ENCODE measurements around the gene MED15. TPM values are rescaled to one million over a fixed set of nuclear protein-coding genes. Genes with fewer than 3 reads are reported as not detected.
"Not testable (repeated sequence)": the region's sequence is repeated elsewhere in the genome, so short reads cannot be mapped to it uniquely, and the experiment has no call there.

Gene MED15
- total RNA-seq, 1 donor from 2014 or later: 11.4 TPM

GRCh38 chr22:20591660-20592310 lies 84.4 kb downstream of the MED15 start:
- Mint-ChIP-seq H3K27ac (no peak overlapping the region), H3K4me3 (no peak overlapping the region), H3K4me1 (no peaks in the 10 kb centered on the region), H3K27me3 (ENCODE audit: insufficient read depth, low read depth) (peaks cover 4% of the 10 kb centered on the region), H3K36me3 (no peaks in the 10 kb centered on the region), H3K9me3 (no peaks in the 10 kb centered on the region)
- no peak for TF ChIP-seq EZH2phosphoT487 (IDR thresholded peaks at IDR 0.05)
- no peak for TF ChIP-seq CTCF (IDR thresholded peaks at IDR 0.05)
- no peak for TF ChIP-seq EZH2 (IDR thresholded peaks at IDR 0.05)
- Histone ChIP-seq H3K36me3 (no peaks in the 10 kb centered on the region), H3K79me2 (ENCODE audit: low read depth) (no peaks in the 10 kb centered on the region), H2AFZ (replicated peaks) (no peak overlapping the region), H3K4me1 (no peaks in the 10 kb centered on the region), H3K9ac (no peak overlapping the region), H3K4me2 (no peak overlapping the region), H3K27me3 (no peaks in the 10 kb centered on the region), H4K20me1 (ENCODE audit: low read depth) (no peaks in the 10 kb centered on the region), H3F3A (ENCODE audit: low read depth) (no peaks in the 10 kb centered on the region), H3K9me3 (ENCODE audit: low read depth) (no peaks in the 10 kb centered on the region), H3K27ac (no peak overlapping the region), H3K4me3 (no peak overlapping the region)
- peak; percentile 63 for DNase-seq (ENCODE audit: low spot score)

DNA sequence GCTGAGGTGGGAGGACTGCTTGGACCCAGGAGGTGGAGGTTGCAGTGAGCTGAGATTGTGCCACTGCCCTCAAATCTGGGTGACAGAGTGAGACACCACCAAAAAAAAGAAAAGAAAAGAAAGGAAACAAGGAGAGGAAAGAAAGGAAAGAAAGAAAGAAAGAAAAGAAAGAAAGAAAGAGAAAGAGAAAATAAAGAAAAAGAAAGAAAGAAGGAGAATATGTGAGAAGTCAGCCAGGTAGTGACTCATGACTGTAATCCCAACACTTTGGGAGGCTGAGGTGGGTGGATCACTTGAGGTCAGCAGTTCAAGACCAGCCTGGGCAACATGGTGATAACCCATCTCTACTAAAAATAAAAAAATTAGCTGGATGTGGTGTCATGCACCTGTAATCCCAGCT lies 86.6 kb downstream of the MED15 start:
- H3K9me3 ChIP-seq (ENCODE audit: low read depth); H3K9ac ChIP-seq; H3K36me3 ChIP-seq; DNase-seq (ENCODE audit: low spot score); H3K27me3 Mint-ChIP-seq (ENCODE audit: insufficient read depth, low read depth); H3K4me3 ChIP-seq; H3K27me3 ChIP-seq; H3K4me1 Mint-ChIP-seq; H3K79me2 ChIP-seq (ENCODE audit: low read depth); H4K20me1 ChIP-seq (ENCODE audit: low read depth); H3K36me3 Mint-ChIP-seq; H3K4me2 ChIP-seq; H3F3A ChIP-seq (ENCODE audit: low read depth); H3K9me3 Mint-ChIP-seq; H3K27ac ChIP-seq; H3K4me3 Mint-ChIP-seq; H3K4me1 ChIP-seq; H3K27ac Mint-ChIP-seq; H2AFZ ChIP-seq (replicated peaks): not testable (repeated sequence)

DNA sequence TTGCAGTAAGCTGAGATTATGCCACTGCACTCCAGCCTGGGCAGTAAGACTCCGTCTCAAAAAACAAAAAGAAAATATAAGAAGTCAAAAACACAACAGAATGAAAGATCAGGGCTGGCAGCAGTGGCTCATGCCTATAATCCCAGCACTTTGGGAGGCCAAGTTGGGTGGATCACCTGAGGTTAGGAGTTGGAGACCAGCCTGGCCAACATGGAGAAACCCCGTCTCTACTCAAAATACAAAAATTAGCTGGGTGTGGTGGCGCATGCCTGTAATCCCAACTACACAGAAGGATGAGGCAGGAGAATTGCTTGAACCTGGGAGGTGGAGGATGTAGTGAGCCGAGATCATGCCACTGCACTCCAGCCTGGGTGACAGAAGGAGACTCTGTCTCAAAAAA lies 87.1 kb downstream of the MED15 start:
- not testable (repeated sequence) for H3K4me1 Mint-ChIP-seq; H3K27ac Mint-ChIP-seq; H3F3A ChIP-seq (ENCODE audit: low read depth); H3K4me3 ChIP-seq; H3K9ac ChIP-seq; H3K4me2 ChIP-seq; H4K20me1 ChIP-seq (ENCODE audit: low read depth); H3K27me3 ChIP-seq; DNase-seq (ENCODE audit: low spot score); H3K4me3 Mint-ChIP-seq; H3K9me3 ChIP-seq (ENCODE audit: low read depth); H3K36me3 ChIP-seq; H3K79me2 ChIP-seq (ENCODE audit: low read depth); H3K27me3 Mint-ChIP-seq (ENCODE audit: insufficient read depth, low read depth); H2AFZ ChIP-seq (replicated peaks); H3K9me3 Mint-ChIP-seq; H3K27ac ChIP-seq; H3K36me3 Mint-ChIP-seq; H3K4me1 ChIP-seq

DNA sequence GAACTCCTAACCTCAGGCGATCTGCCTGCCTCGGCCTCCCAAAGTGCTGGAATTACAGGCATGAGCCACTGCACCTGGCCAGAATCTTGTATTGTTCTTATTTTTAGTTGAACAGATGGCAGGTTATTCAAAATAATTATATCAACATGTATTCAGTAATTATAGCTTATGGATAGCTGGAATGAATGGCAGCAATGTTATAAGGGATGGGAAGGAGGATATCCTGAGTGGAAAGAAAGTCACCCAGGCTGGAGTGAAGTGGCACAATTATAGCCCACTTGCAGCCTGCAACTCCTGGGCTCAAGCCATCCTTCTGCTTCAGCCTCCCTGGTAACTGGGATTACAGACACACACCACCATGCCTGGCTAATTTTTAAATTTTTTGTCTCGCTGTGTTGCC lies 88.1 kb downstream of the MED15 start:
- Histone ChIP-seq H3K79me2 (ENCODE audit: low read depth) (no peaks in the 10 kb centered on the region), H3K9ac (no peak overlapping the region), H3K36me3 (no peaks in the 10 kb centered on the region), H3K27me3 (no peaks in the 10 kb centered on the region), H2AFZ (replicated peaks) (no peak overlapping the region), H3K9me3 (ENCODE audit: low read depth) (no peaks in the 10 kb centered on the region), H3F3A (ENCODE audit: low read depth) (no peaks in the 10 kb centered on the region), H3K4me1 (no peaks in the 10 kb centered on the region), H3K4me3 (no peak overlapping the region), H3K4me2 (no peak overlapping the region), H3K27ac (no peak overlapping the region), H4K20me1 (ENCODE audit: low read depth) (no peaks in the 10 kb centered on the region)
- H3K27ac Mint-ChIP-seq: no peak overlapping the region
- H3K4me3 Mint-ChIP-seq: no peak overlapping the region
- no peaks in the 10 kb centered on the region for H3K36me3 Mint-ChIP-seq
- TF ChIP-seq CTCF (IDR thresholded peaks at IDR 0.05) (no peak), EZH2phosphoT487 (IDR thresholded peaks at IDR 0.05) (no peak), EZH2 (IDR thresholded peaks at IDR 0.05) (no peak)
- no peaks in the 10 kb centered on the region for H3K4me1 Mint-ChIP-seq
- DNase-seq (ENCODE audit: low spot score): no peak
- no peaks in the 10 kb centered on the region for H3K9me3 Mint-ChIP-seq
- H3K27me3 Mint-ChIP-seq (ENCODE audit: insufficient read depth, low read depth): peaks cover 4% of the 10 kb centered on the region

Measured in neural progenitor cell (in vitro differentiated cells).